SK-N-SH (cell line): Measurements from ENCODE around the gene PALLD.

Source experiments
- RCOR1 ChIP-seq: fragments of 150-350 bp; IDR thresholded peaks from 2 replicates; pipeline ENCODE4 v1.6.1; 2017; ENCODE audit warnings: antibody characterized with exemption, low read length
- SIN3A ChIP-seq: IDR thresholded peaks from 2 replicates; pipeline ENCODE4 v1.6.1; 2012; ENCODE audit warnings: low read depth, mild to moderate bottlenecking, low read length, moderate library complexity, borderline replicate concordance
- TF ChIP-seq, protein P1 (sequence below): fragments of 200-600 bp; sonication (generic); IDR thresholded peaks from 2 replicates; pipeline ENCODE4 v1.6.1; 2017; ENCODE audit warnings: antibody characterized with exemption, mild to moderate bottlenecking, moderate library complexity

- no peak for TF ChIP-seq SIN3A
- no peak for TF ChIP-seq RCOR1
- TF ChIP-seq, protein P1, sequence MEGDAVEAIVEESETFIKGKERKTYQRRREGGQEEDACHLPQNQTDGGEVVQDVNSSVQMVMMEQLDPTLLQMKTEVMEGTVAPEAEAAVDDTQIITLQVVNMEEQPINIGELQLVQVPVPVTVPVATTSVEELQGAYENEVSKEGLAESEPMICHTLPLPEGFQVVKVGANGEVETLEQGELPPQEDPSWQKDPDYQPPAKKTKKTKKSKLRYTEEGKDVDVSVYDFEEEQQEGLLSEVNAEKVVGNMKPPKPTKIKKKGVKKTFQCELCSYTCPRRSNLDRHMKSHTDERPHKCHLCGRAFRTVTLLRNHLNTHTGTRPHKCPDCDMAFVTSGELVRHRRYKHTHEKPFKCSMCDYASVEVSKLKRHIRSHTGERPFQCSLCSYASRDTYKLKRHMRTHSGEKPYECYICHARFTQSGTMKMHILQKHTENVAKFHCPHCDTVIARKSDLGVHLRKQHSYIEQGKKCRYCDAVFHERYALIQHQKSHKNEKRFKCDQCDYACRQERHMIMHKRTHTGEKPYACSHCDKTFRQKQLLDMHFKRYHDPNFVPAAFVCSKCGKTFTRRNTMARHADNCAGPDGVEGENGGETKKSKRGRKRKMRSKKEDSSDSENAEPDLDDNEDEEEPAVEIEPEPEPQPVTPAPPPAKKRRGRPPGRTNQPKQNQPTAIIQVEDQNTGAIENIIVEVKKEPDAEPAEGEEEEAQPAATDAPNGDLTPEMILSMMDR, result no peak
These were observed 2.4 kb downstream of the PALLD start for GRCh38 chr4:168499241-168499640.
